ENCODE results near the gene NYAP2.

Gene NYAP2

DNA sequence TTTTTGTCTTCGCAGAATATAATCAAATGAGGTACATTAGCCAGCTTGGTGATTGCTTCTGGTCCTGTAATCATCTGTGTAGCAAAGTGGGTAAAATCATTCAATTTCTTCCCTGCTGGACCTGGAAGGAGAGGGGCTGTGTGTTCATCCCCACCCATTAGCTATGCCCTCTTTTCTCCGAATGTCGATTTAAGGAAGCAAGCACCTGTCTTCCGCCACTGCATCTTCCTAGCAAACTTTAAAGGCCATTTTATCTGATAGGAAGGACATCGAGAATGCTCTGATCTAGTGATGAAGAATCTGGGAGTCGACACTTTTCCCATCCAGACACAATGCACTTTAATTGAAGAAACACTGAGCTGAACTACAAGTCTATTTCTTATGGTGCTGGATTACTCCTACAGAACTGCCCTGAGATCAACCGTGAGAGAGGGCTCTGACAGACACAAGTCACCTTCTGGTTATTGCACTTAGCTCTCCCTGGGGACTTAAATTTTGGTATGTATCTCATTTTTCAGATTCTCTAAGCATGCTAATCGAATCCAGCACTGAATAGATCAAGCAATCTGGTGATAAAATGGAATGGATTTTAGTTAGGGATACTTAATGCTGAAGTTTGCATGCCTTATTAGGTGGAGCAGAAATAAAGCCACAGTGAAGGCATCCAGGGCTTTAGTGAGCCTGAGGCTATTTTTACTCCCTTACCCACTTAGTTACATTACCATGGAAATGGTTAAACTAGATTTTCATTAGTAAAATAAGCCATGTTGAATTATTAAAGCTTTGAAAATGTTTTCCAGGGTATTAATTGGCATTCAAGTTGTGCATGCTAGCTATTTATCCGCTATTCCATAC, 1.3 kb downstream of the NYAP2 start:
- no peak overlapping the region for H3K4me3 ChIP-seq (ENCODE audit: low read length in 2 of 2)
- H3K9ac ChIP-seq (ENCODE audit: low read length in 2 of 2) = no peak overlapping the region
- H3K4me1 ChIP-seq (ENCODE audit: control insufficient read depth, insufficient read depth, low read length) = no peaks in the 10 kb centered on the region
- H3K27me3 ChIP-seq (ENCODE audit: control insufficient read depth in 1 of 2, insufficient read depth in 2 of 2, low read length in 2 of 2) = no peaks in the 10 kb centered on the region
- no peaks in the 10 kb centered on the region for H3K36me3 ChIP-seq (ENCODE audit: control insufficient read depth in 2 of 2, insufficient read depth in 2 of 2, low read length in 2 of 2)
- H3K27ac ChIP-seq (ENCODE audit: low read length) = no peak overlapping the region
- H3K9me3 ChIP-seq (ENCODE audit: control insufficient read depth in 2 of 2, low read length in 2 of 2) = no peaks in the 10 kb centered on the region

DNA sequence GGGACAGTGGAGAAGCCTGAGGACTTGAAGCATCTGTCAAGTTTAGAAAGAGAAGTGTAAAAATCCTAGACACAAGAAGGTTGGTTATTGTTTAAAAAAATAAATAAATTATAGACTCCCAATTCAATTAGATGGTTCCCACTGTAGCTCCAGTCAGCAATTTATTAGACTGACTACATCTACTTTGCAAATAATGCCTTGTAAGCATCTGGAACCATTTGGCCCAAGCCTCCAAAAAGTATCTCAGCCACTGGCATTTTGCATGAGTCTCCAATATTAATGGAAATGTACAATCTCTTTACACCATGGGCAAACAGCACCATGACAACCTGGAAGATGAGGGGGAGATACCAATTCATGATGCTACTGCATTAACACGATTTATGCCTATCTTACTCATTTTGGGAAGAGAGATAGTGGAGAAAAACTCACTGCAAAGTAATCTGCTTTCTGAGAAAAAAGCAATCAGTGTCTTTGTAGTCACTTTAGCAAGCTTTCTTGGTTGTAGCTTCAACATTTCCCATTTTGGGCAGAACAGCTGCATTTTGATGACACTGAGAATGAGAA, 2.8 kb downstream of the NYAP2 start:
- H3K9me3 ChIP-seq (ENCODE audit: control insufficient read depth in 2 of 2, low read length in 2 of 2) = no peaks in the 10 kb centered on the region
- H3K27me3 ChIP-seq (ENCODE audit: control insufficient read depth in 1 of 2, insufficient read depth in 2 of 2, low read length in 2 of 2) = no peaks in the 10 kb centered on the region
- H3K4me3 ChIP-seq (ENCODE audit: low read length in 2 of 2) = no peak overlapping the region
- H3K36me3 ChIP-seq (ENCODE audit: control insufficient read depth in 2 of 2, insufficient read depth in 2 of 2, low read length in 2 of 2) = no peaks in the 10 kb centered on the region
- H3K27ac ChIP-seq (ENCODE audit: low read length) = no peak overlapping the region
- H3K9ac ChIP-seq (ENCODE audit: low read length in 2 of 2) = no peak overlapping the region
- no peaks in the 10 kb centered on the region for H3K4me1 ChIP-seq (ENCODE audit: control insufficient read depth, insufficient read depth, low read length)

DNA sequence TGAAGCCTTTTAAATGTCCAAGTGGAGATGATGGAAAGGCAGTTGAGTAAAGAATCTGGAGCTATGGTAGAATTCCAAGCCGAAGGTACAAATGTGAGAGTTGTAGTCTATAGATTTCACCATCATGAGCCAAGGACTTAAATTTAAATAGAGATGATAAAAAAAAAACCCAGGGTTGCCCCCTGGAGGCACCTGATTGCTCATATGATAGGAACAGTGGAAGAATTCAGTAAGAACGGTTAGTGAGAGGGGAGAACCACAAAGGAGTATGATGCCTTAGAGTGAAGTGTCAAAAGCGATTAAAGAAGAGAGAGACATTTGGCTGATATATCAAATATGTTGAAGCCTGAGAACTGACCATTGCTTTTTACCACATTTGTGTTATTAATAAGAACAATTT, 11.9 kb downstream of the NYAP2 start:
- H3K4me3 ChIP-seq (ENCODE audit: low read length in 2 of 2) = no peak overlapping the region
- H3K4me1 ChIP-seq (ENCODE audit: control insufficient read depth, insufficient read depth, low read length) = no peaks in the 10 kb centered on the region
- no peak overlapping the region for H3K27ac ChIP-seq (ENCODE audit: low read length)
- H3K36me3 ChIP-seq (ENCODE audit: control insufficient read depth in 2 of 2, insufficient read depth in 2 of 2, low read length in 2 of 2) = no peaks in the 10 kb centered on the region
- H3K9me3 ChIP-seq (ENCODE audit: control insufficient read depth in 2 of 2, low read length in 2 of 2) = no peaks in the 10 kb centered on the region
- H3K9ac ChIP-seq (ENCODE audit: low read length in 2 of 2) = no peak overlapping the region
- no peaks in the 10 kb centered on the region for H3K27me3 ChIP-seq (ENCODE audit: control insufficient read depth in 1 of 2, insufficient read depth in 2 of 2, low read length in 2 of 2)

DNA sequence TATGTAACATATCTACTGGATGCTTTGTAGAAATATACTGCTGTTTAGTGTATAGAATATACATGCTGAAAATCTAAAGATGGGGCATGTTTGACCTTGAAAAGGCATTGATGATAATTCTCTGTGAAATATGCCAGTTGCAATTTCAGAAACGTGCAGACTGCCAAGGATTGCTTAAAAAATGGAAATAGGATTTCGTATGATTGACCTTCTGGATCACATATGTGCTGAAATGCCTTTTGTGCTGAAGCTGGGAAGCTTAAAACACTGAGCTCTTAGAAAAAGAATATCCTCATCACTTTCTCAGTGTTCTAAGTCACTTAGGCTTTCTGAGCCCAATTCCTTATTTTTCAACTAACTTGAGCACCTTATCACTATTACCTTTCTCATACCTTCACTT, 14.3 kb downstream of the NYAP2 start:
- no peak overlapping the region for H3K4me3 ChIP-seq (ENCODE audit: low read length in 2 of 2)
- no peaks in the 10 kb centered on the region for H3K36me3 ChIP-seq (ENCODE audit: control insufficient read depth in 2 of 2, insufficient read depth in 2 of 2, low read length in 2 of 2)
- no peaks in the 10 kb centered on the region for H3K9me3 ChIP-seq (ENCODE audit: control insufficient read depth in 2 of 2, low read length in 2 of 2)
- H3K4me1 ChIP-seq (ENCODE audit: control insufficient read depth, insufficient read depth, low read length) = no peaks in the 10 kb centered on the region
- no peak overlapping the region for H3K27ac ChIP-seq (ENCODE audit: low read length)
- H3K27me3 ChIP-seq (ENCODE audit: control insufficient read depth in 1 of 2, insufficient read depth in 2 of 2, low read length in 2 of 2) = no peaks in the 10 kb centered on the region
- H3K9ac ChIP-seq (ENCODE audit: low read length in 2 of 2) = no peak overlapping the region

DNA sequence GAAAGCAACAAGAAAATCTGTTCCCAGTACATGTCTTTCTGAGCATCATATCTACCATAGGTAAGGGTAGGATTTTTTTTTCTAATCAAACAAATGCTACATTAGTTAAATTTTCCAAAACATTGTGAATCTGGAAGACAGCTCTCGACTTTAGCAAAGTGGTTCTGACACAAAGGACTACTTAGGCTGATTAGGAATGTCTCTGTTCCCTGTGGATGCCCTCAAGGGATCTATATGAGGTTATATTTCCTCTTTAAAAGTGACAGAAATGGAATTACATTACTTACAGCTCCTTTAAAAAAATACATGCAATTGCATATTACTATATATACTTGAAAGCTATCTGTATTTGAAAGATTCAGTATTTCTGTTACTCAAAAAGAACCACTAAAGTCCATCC, 15.4 kb downstream of the NYAP2 start:
- Histone ChIP-seq H3K9ac (ENCODE audit: low read length in 2 of 2) (no peak overlapping the region), H3K4me3 (ENCODE audit: low read length in 2 of 2) (no peak overlapping the region), H3K36me3 (ENCODE audit: control insufficient read depth in 2 of 2, insufficient read depth in 2 of 2, low read length in 2 of 2) (no peaks in the 10 kb centered on the region), H3K9me3 (ENCODE audit: control insufficient read depth in 2 of 2, low read length in 2 of 2) (no peaks in the 10 kb centered on the region), H3K27me3 (ENCODE audit: control insufficient read depth in 1 of 2, insufficient read depth in 2 of 2, low read length in 2 of 2) (no peaks in the 10 kb centered on the region), H3K27ac (ENCODE audit: low read length) (no peak overlapping the region), H3K4me1 (ENCODE audit: control insufficient read depth, insufficient read depth, low read length) (no peaks in the 10 kb centered on the region)

DNA sequence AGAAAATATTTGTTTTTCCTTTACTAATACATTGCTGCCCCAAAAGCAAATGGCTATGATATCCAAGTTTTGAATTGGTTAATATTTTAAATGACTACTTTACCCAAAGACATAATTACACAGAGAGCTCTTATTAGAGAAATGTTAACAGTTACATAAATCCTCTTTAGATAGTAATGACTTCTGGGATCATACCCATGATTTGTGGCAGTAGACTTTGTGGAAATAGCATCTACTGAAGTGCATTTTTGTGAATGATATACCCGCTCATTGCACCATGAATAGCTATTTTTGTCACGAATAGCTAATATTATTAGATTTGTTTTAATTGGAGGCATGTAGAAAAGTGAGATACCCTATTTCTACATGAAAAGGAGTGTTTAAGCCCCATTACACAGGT, 15.8 kb downstream of the NYAP2 start:
- Histone ChIP-seq H3K4me3 (ENCODE audit: low read length in 2 of 2) (no peak overlapping the region), H3K27ac (ENCODE audit: low read length) (no peak overlapping the region), H3K4me1 (ENCODE audit: control insufficient read depth, insufficient read depth, low read length) (no peaks in the 10 kb centered on the region), H3K36me3 (ENCODE audit: control insufficient read depth in 2 of 2, insufficient read depth in 2 of 2, low read length in 2 of 2) (no peaks in the 10 kb centered on the region), H3K27me3 (ENCODE audit: control insufficient read depth in 1 of 2, insufficient read depth in 2 of 2, low read length in 2 of 2) (no peaks in the 10 kb centered on the region), H3K9ac (ENCODE audit: low read length in 2 of 2) (no peak overlapping the region), H3K9me3 (ENCODE audit: control insufficient read depth in 2 of 2, low read length in 2 of 2) (no peaks in the 10 kb centered on the region)

DNA sequence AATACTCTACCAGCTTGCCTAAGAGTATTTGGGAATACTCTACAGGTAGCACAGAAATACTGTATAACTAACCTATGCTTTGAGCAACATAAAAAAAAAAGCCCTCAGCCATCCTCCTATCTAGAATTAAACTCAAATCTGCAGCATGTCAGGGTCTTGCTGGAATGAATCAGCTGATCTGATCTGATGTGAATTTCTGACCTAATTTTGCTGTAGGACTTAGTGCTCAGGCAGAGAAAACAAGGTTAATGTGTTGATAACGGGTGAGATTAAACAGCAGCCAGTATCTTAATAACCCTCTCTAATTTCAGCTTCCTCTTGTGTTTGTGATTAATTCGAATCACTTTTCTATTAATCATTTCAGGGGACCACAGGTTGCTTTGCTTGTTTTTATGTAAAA, 16.3 kb downstream of the NYAP2 start:
- no peaks in the 10 kb centered on the region for H3K36me3 ChIP-seq (ENCODE audit: control insufficient read depth in 2 of 2, insufficient read depth in 2 of 2, low read length in 2 of 2)
- H3K27me3 ChIP-seq (ENCODE audit: control insufficient read depth in 1 of 2, insufficient read depth in 2 of 2, low read length in 2 of 2) = no peaks in the 10 kb centered on the region
- no peaks in the 10 kb centered on the region for H3K4me1 ChIP-seq (ENCODE audit: control insufficient read depth, insufficient read depth, low read length)
- H3K9ac ChIP-seq (ENCODE audit: low read length in 2 of 2) = no peak overlapping the region
- H3K27ac ChIP-seq (ENCODE audit: low read length) = no peak overlapping the region
- H3K9me3 ChIP-seq (ENCODE audit: control insufficient read depth in 2 of 2, low read length in 2 of 2) = no peaks in the 10 kb centered on the region
- H3K4me3 ChIP-seq (ENCODE audit: low read length in 2 of 2) = no peak overlapping the region

DNA sequence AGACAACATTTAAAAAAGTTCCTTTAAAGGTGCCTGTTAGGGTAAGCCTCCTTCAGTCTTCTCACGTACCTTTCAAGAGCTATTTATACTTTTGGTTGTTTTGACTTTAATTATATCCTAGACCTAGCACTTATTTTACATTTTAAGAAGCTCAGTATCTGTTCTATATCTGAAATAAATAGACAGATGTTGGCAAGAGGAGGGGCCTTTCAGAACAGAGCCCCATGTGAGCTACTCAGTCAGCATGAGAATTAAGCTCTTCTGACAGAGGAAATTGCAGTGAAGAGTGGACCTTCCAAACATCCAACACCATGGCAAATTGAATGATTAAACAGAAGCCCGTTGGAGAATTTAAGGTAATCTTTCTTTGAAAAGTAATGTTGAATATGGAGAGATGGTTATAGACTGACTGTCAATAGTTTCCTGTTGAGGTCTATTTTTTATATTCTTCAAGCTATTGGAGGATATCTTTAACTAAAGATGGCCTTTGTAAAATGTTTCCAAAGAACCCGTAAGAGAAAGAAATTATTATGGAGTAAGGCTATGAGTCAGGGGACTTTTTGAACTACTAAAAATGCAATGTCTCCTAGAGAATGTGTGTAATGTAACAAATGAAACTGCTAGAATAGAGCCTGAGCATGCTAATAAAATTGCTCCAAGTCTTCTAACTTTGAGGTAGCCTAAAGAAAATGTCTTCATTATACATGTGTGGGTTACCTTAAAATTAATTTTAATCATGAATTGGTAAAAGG, 17.3 kb downstream of the NYAP2 start:
- H3K9ac ChIP-seq (ENCODE audit: low read length in 2 of 2) = no peak overlapping the region
- H3K4me3 ChIP-seq (ENCODE audit: low read length in 2 of 2) = no peak overlapping the region
- H3K27me3 ChIP-seq (ENCODE audit: control insufficient read depth in 1 of 2, insufficient read depth in 2 of 2, low read length in 2 of 2) = no peaks in the 10 kb centered on the region

DNA sequence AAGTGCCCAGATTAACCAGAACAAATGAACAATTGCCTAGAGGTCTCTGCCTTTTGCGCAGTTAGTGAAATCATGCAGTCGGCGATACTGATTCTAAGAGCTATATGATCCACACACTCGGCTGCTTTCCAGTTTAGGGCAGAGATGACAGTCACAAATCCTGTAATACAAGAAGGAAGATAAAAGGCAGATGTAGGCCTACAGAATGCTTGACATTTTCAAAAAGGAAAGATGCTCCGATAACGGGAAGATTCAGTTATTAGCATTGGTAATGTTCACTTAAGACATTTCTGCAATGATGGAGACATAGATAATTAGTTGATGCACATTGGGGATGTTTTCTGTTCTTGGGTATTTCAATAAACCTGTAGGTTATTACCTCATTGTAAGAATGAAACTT, 19.5 kb downstream of the NYAP2 start:
- Histone ChIP-seq H3K9me3 (ENCODE audit: control insufficient read depth in 2 of 2, low read length in 2 of 2) (no peaks in the 10 kb centered on the region), H3K27ac (ENCODE audit: low read length) (no peak overlapping the region), H3K27me3 (ENCODE audit: control insufficient read depth in 1 of 2, insufficient read depth in 2 of 2, low read length in 2 of 2) (no peaks in the 10 kb centered on the region), H3K4me1 (ENCODE audit: control insufficient read depth, insufficient read depth, low read length) (no peaks in the 10 kb centered on the region), H3K36me3 (ENCODE audit: control insufficient read depth in 2 of 2, insufficient read depth in 2 of 2, low read length in 2 of 2) (no peaks in the 10 kb centered on the region), H3K4me3 (ENCODE audit: low read length in 2 of 2) (no peak overlapping the region), H3K9ac (ENCODE audit: low read length in 2 of 2) (no peak overlapping the region)

More for the DNA sequence above, 17.3 kb downstream of the NYAP2 start:
- H3K4me1 ChIP-seq (ENCODE audit: control insufficient read depth, insufficient read depth, low read length) = no peaks in the 10 kb centered on the region
- no peak overlapping the region for H3K27ac ChIP-seq (ENCODE audit: low read length)
- no peaks in the 10 kb centered on the region for H3K9me3 ChIP-seq (ENCODE audit: control insufficient read depth in 2 of 2, low read length in 2 of 2)
- no peaks in the 10 kb centered on the region for H3K36me3 ChIP-seq (ENCODE audit: control insufficient read depth in 2 of 2, insufficient read depth in 2 of 2, low read length in 2 of 2)

DNA sequence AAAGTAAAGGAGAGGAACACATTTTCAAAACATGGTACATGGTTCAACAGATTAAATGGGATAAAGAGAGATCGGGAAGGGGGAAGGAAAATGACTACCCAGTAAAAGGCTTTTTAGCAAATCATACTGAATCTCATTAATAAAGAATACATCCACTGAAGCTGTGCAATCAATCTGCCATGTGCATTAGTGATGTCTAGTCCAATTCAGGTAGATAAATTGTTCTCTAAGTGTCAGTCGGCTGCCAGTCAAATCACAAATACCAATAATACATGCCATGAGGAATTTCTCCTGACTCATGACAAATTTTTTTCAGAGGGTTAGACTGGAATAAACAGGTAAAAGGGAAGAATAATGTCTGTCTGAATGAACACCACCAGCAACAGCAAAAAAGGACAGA, 22.6 kb downstream of the NYAP2 start:
- no peak overlapping the region for H3K9ac ChIP-seq (ENCODE audit: low read length in 2 of 2)
- H3K4me1 ChIP-seq (ENCODE audit: control insufficient read depth, insufficient read depth, low read length) = no peaks in the 10 kb centered on the region
- H3K27me3 ChIP-seq (ENCODE audit: control insufficient read depth in 1 of 2, insufficient read depth in 2 of 2, low read length in 2 of 2) = no peaks in the 10 kb centered on the region
- no peak overlapping the region for H3K4me3 ChIP-seq (ENCODE audit: low read length in 2 of 2)
- H3K9me3 ChIP-seq (ENCODE audit: control insufficient read depth in 2 of 2, low read length in 2 of 2) = peaks cover 0 to under 1% of the 10 kb centered on the region in 2 donors
- H3K36me3 ChIP-seq (ENCODE audit: control insufficient read depth in 2 of 2, insufficient read depth in 2 of 2, low read length in 2 of 2) = no peaks in the 10 kb centered on the region
- no peak overlapping the region for H3K27ac ChIP-seq (ENCODE audit: low read length)

DNA sequence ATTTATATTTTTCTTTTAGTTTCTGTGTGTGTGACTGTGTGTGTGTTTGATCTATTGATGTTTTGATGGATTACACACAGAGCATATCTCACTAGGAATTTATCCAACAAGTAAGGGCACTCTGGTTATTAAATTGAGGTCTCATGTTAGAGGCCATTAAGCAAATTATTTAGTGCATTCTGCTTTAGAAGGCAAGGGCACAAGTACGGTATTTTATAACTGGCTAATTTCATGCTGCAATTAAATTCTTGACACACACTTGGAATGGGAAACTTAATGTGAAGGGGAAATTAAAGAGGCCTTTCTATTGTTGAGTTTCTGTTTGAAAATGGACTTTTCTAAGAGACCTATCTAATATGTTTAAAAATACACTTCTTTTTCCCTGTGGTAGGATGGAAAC, 25.8 kb downstream of the NYAP2 start:
- H3K4me3 ChIP-seq (ENCODE audit: low read length in 2 of 2) = no peak overlapping the region
- no peak overlapping the region for H3K27ac ChIP-seq (ENCODE audit: low read length)
- H3K9ac ChIP-seq (ENCODE audit: low read length in 2 of 2) = no peak overlapping the region
- no peaks in the 10 kb centered on the region for H3K27me3 ChIP-seq (ENCODE audit: control insufficient read depth in 1 of 2, insufficient read depth in 2 of 2, low read length in 2 of 2)
- no peaks in the 10 kb centered on the region for H3K36me3 ChIP-seq (ENCODE audit: control insufficient read depth in 2 of 2, insufficient read depth in 2 of 2, low read length in 2 of 2)
- H3K4me1 ChIP-seq (ENCODE audit: control insufficient read depth, insufficient read depth, low read length) = no peaks in the 10 kb centered on the region
- H3K9me3 ChIP-seq (ENCODE audit: control insufficient read depth in 2 of 2, low read length in 2 of 2) = peaks cover 0 to 3% of the 10 kb centered on the region in 2 donors

Data from stomach smooth muscle (tissue), 2 donors.